ENCODE data around the gene INSRR. TPM values are rescaled to one million over a fixed set of nuclear protein-coding genes. Genes with fewer than 3 reads are reported as not detected.
A peak's percentile ranks its signal among the peaks of the same experiment; 100 is the strongest.

Gene INSRR
- total RNA-seq, 1 donor from 2014 or later = not detected

- no peak overlapping the region for H3K4me3 ChIP-seq (ENCODE audit: low read depth, low read length)
- no peak for DNase-seq (ENCODE audit: low read depth)
- TF ChIP-seq, protein P1, sequence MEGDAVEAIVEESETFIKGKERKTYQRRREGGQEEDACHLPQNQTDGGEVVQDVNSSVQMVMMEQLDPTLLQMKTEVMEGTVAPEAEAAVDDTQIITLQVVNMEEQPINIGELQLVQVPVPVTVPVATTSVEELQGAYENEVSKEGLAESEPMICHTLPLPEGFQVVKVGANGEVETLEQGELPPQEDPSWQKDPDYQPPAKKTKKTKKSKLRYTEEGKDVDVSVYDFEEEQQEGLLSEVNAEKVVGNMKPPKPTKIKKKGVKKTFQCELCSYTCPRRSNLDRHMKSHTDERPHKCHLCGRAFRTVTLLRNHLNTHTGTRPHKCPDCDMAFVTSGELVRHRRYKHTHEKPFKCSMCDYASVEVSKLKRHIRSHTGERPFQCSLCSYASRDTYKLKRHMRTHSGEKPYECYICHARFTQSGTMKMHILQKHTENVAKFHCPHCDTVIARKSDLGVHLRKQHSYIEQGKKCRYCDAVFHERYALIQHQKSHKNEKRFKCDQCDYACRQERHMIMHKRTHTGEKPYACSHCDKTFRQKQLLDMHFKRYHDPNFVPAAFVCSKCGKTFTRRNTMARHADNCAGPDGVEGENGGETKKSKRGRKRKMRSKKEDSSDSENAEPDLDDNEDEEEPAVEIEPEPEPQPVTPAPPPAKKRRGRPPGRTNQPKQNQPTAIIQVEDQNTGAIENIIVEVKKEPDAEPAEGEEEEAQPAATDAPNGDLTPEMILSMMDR (IDR thresholded peaks at IDR 0.05; ENCODE audit: insufficient read depth, low read length, poor library complexity, severe bottlenecking) = no peak
- no peaks in the 10 kb centered on the region for H3K36me3 ChIP-seq (ENCODE audit: control insufficient read depth, insufficient read depth, low read length)
- H3K27me3 ChIP-seq (ENCODE audit: control insufficient read depth, insufficient read depth, low read length) = no peaks in the 10 kb centered on the region
Measured at GRCh38 chr1:156803086-156803851, 55.6 kb downstream of the INSRR start.

DNA sequence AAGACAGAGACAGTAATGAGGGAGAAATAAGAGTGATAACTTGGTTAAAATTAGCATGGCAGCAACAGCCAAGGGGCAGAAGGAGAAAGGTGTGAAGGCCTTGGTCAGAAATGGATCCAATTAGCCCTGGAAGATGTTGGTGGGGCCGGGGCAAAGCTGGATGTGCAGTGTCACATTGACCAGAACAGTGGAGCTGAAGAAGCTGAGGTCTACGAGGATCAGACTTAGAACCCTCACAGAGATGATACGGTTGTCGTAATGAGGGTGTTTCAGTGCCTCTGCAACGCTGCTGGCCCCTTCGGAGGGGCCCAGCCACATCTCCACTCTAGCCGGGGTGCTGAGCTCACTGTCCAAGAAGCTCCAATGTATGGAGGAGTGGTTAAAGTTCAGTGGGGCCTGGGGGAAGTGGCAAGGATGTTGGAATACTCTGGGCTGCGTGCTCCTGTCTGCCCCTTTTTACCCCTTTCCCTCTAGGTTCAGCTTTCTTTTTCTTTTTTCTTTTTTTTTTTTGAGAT lies 56.4 kb downstream of the INSRR start:
- no peak for DNase-seq (ENCODE audit: low read depth)
- Histone ChIP-seq H3K4me3 (ENCODE audit: low read depth, low read length) (no peak overlapping the region), H3K36me3 (ENCODE audit: control insufficient read depth, insufficient read depth, low read length) (no peaks in the 10 kb centered on the region), H3K27me3 (ENCODE audit: control insufficient read depth, insufficient read depth, low read length) (no peaks in the 10 kb centered on the region)
- TF ChIP-seq, protein P1 (IDR thresholded peaks at IDR 0.05; ENCODE audit: insufficient read depth, low read length, poor library complexity, severe bottlenecking) = no peak

DNA sequence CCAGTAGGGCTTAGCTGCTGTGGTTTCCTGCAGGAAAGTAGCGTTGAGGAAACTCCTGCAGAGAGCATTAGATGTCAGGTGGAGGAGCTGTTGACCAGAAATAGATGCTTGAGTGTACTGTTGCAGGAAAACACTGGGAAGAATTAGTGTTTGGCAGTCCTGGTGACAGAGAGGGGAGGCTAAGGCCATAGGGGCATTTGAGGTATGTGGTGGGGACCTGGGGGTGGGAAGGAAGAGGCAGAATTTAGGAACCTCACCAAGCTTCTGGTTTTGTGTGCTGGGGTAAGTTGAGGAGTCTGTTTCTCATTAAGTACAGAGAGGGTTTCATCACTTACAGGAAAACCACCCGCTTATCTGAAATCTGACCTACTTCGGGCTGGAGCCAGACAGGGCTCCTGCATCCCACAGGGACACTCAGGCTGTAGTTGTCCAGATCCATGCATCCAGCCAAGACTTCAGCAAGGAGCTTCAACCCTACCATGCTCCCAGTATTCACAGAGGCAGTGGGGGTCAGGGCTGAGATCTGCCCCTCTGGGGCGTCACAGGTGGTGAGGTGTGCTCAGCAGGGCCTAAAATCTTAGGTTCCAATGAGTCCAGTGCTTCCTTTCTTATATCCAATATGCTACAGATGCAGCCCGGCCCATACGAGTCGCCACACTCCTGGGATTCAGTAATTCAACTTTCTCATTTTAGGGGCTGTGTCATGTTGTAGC lies 57.4 kb downstream of the INSRR start:
- Histone ChIP-seq H3K4me3 (ENCODE audit: low read depth, low read length) (no peak overlapping the region), H3K27me3 (ENCODE audit: control insufficient read depth, insufficient read depth, low read length) (no peaks in the 10 kb centered on the region), H3K36me3 (ENCODE audit: control insufficient read depth, insufficient read depth, low read length) (no peaks in the 10 kb centered on the region)
- no peak for DNase-seq (ENCODE audit: low read depth)
- TF ChIP-seq, protein P1 (IDR thresholded peaks at IDR 0.05; ENCODE audit: insufficient read depth, low read length, poor library complexity, severe bottlenecking) = no peak

GRCh38 chr1:156797212-156797871 lies 61.6 kb downstream of the INSRR start:
- no peaks in the 10 kb centered on the region for H3K27me3 ChIP-seq (ENCODE audit: control insufficient read depth, insufficient read depth, low read length)

GRCh38 chr1:156796340-156797097 lies 62.4 kb downstream of the INSRR start:
- no peak for DNase-seq (ENCODE audit: low read depth)
- Histone ChIP-seq H3K4me3 (ENCODE audit: low read depth, low read length) (no peak overlapping the region), H3K27me3 (ENCODE audit: control insufficient read depth, insufficient read depth, low read length) (no peaks in the 10 kb centered on the region), H3K36me3 (ENCODE audit: control insufficient read depth, insufficient read depth, low read length) (peaks cover 4% of the 10 kb centered on the region)
- TF ChIP-seq, protein P1 (IDR thresholded peaks at IDR 0.05; ENCODE audit: insufficient read depth, low read length, poor library complexity, severe bottlenecking) = no peak

More at GRCh38 chr1:156797212-156797871, 61.6 kb downstream of the INSRR start:
- no peak for DNase-seq (ENCODE audit: low read depth)
- Histone ChIP-seq H3K4me3 (ENCODE audit: low read depth, low read length) (no peak overlapping the region), H3K36me3 (ENCODE audit: control insufficient read depth, insufficient read depth, low read length) (peaks cover 2% of the 10 kb centered on the region)
- TF ChIP-seq, protein P1 (IDR thresholded peaks at IDR 0.05; ENCODE audit: insufficient read depth, low read length, poor library complexity, severe bottlenecking) = peak; percentile 87

Measured in kidney epithelial cell (primary cell).